ENCODE measurements around the gene MAD1L1.
"Not testable (repeated sequence)": the region's sequence is repeated elsewhere in the genome, so short reads cannot be mapped to it uniquely, and the experiment has no call there.

MAD1L1 gene

GRCh38 chr7:1849351-1850041 lies 383.2 kb downstream of the MAD1L1 start:
- no peak for DNase-seq (ENCODE audit: low read depth)

GRCh38 chr7:1848911-1849311 lies 383.8 kb downstream of the MAD1L1 start:
- no peak for DNase-seq (ENCODE audit: low read depth)

GRCh38 chr7:1848013-1848640 lies 384.6 kb downstream of the MAD1L1 start:
- no peak for DNase-seq (ENCODE audit: low read depth)

DNA sequence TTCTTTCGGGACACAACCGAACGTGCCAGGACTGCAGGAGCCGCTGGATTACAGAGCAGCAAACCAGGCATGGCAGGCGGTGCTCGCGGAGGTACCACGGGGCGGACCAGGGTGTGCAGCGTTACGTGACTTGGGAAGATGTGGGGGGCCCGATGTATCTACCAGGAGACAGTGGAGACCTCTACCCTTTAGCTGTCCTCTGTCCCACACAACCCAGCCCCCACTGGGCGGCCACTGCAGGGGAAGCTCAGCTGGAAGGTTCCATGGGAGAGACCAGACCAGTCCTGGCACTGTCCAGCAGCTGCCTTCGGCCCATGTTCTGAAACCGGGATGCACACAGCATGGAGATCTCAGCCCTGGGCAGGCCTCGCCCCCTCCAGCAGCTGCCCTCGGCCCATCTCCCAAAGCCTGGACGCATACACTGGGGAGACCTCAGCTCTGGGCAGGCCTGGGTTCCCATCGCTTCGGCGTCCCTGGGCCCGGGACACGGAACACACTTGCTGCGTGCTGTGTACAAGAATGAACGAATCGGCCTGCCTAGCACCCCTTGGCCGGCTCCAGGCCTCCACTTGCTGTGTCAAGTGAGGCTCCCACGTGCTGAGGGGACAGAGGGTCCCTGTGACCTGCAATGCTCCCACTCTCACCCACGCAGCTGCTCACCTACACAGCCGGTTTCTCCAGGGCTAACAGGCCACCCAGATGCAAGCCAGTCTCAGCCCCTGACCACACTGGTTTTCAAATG lies 385.3 kb downstream of the MAD1L1 start:
- no peak for DNase-seq (ENCODE audit: low read depth)

GRCh38 chr7:1846331-1847065 lies 386.2 kb downstream of the MAD1L1 start:
- no peak for DNase-seq (ENCODE audit: low read depth)

DNA sequence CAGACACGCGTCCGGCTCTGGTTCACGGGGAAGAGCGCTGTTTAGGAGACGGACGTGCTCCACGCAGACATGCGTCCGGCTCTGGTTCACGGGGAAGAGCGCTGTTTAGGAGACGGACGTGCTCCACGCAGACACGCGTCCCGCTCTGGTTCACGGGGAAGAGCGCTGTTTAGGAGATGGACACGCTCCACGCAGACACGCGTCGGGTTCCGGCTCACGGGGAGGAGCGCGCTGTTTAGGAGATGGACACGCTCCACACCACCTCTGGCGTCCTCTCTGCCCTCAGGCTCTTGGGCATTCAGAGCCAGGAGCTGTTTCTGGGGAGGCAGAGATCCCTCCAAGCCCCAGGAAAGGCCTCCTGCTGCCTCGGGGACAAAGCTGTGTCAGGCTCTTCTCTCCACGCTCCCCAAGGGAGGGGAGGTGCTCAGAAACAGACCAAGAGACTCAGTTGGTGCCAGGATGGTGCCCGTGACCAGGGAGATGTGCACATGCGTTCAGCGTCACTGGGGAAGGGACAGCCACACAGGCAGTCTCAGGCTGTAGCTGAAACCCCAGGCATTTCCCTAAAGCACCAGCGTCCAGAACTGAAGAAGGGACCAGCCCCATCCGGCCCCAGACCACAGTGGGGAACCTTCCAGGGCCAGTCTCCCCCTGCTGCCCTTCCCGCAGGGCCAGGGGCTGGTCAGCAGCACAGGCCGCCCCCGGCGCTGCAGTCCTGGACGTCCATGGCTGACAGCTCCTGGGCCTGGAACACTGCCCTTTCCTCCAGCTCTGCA lies 387.0 kb downstream of the MAD1L1 start:
- no peak for DNase-seq (ENCODE audit: low read depth)

DNA sequence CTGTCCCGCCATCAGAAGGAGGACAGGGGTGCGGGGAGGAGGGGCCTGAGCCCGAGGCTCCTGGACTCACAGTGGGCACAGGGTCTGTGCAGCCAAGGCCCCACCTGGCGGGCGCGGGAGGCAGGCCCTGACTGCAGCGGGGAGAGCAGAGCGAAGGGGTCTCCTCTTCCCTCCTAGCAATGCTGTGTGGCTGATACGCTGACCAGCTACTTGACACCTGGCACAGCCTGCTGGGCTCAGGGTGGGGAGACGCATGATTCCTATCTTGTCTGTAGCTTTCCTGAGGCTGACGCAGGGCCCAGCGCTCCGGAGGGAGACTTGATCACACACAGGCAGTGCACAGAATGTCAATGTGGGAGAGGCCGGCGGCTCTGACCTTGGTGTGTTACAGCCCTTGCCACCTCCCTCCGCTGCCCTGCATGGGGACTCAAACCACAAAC lies 387.8 kb downstream of the MAD1L1 start:
- DNase-seq (ENCODE audit: low read depth), result no peak

GRCh38 chr7:1844336-1844950 lies 388.3 kb downstream of the MAD1L1 start:
- DNase-seq (ENCODE audit: low read depth), result no peak

GRCh38 chr7:1843921-1844335 lies 388.8 kb downstream of the MAD1L1 start:
- no peak for DNase-seq (ENCODE audit: low read depth)

- DNase-seq (ENCODE audit: low read depth), result no peak
Observed at GRCh38 chr7:1843271-1843861, 389.4 kb downstream of the MAD1L1 start.

- DNase-seq (ENCODE audit: low read depth), result no peak
Observed at GRCh38 chr7:1842321-1843221, 390.2 kb downstream of the MAD1L1 start.

DNA sequence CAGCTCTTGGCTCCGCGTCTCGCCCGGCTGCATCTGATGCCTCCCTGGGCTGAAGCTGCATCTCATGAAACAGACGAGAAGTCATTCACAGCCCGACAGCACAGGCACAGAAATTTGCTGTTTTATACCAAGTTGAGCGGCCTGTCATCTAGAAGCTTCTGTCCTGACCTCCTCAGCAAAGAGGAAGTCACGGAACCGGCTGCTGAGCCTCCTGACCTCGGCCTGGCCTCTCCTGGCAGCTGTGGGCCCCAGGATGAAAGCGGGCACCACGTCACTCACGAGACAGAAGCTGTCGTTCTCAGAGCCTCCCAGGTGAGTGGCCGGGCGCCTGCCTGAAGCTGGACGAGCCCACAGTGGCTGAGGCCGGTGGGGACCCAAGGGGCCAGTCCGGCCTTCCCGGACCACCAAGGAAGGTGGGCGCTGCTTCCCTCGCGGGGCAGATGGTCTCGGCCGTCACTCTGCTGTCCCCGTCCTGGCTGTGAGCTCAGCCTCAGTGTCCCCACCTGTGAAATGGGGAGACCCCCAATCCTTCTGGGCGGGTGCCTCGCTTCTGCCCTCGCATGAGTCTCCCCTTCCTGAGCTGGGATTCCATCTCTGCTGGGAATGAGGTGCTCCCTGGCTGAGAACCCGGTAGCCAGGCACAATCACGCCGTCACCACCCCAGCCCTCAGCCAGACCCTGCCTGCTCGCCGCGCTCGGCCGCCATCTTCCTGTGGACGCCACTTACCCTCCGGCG lies 391.3 kb downstream of the MAD1L1 start:
- not testable (repeated sequence) for DNase-seq (ENCODE audit: low read depth)

DNA sequence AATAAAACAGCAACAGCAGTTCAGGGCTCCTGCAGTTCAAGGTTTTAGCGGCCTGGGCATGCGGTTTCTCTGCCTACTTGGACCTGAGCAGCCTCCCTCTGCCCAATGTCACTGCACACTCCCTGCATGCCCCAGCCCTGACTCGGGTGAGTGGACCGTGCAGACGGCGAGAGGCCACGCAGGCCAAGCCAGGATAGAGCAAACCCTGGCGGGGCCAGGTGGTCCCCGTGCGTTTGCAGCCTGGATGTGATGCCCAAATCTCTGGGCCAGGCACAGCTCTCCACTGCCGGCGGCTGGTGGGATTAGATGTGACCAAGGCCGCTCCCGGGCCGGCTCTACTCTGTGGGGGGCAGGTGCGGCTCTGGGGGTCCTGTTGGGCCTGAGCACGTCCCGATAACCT lies 392.0 kb downstream of the MAD1L1 start:
- not testable (repeated sequence) for DNase-seq (ENCODE audit: low read depth)

GRCh38 chr7:1839701-1840100 lies 393.0 kb downstream of the MAD1L1 start:
- no peak for DNase-seq (ENCODE audit: low read depth)

DNA sequence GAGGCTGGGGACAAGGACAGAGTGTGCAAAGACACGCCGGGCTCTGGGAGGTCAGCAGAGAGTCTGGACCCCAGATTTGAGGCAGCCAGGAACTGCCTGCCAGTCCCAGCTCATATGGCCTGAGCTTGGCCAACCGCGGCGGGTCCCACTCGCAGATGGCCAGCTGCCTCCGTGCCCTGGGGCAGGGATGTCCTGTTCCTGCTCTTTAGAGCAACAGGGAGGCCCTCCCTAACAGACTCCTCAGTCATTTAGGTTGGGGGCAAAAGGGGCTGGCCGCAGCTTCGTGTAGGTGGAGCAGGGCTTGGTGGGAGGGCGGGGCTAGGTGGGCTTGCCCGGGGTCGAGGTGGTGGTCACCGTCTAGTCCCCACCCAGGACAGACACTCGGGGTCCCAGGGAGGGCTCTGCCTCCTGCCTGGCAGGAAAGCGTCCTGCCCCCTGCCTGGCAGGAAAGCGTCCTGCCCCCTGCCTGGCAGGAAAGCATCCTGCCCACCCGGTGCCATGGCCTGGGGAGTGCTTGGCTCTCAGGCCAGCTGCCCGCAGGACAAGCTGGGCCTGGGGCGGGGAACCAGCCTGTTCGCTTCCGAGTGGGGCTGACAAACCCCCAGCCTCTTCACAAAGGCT lies 393.7 kb downstream of the MAD1L1 start:
- not testable (repeated sequence) for DNase-seq (ENCODE audit: low read depth)

- not testable (repeated sequence) for DNase-seq (ENCODE audit: low read depth)
Observed at GRCh38 chr7:1838544-1838872, 394.2 kb downstream of the MAD1L1 start.

- DNase-seq (ENCODE audit: low read depth), result not testable (repeated sequence)
Observed at GRCh38 chr7:1837696-1838543, 394.8 kb downstream of the MAD1L1 start.
